Measurements from ENCODE around the gene SIPA1L3. TPM values are rescaled to one million over a fixed set of nuclear protein-coding genes. Genes with fewer than 3 reads are reported as not detected.

Gene SIPA1L3
- polyA plus RNA-seq, 1 of the 3 experiments (the other 2 are of a cell fraction) = 11.6 TPM

DNA sequence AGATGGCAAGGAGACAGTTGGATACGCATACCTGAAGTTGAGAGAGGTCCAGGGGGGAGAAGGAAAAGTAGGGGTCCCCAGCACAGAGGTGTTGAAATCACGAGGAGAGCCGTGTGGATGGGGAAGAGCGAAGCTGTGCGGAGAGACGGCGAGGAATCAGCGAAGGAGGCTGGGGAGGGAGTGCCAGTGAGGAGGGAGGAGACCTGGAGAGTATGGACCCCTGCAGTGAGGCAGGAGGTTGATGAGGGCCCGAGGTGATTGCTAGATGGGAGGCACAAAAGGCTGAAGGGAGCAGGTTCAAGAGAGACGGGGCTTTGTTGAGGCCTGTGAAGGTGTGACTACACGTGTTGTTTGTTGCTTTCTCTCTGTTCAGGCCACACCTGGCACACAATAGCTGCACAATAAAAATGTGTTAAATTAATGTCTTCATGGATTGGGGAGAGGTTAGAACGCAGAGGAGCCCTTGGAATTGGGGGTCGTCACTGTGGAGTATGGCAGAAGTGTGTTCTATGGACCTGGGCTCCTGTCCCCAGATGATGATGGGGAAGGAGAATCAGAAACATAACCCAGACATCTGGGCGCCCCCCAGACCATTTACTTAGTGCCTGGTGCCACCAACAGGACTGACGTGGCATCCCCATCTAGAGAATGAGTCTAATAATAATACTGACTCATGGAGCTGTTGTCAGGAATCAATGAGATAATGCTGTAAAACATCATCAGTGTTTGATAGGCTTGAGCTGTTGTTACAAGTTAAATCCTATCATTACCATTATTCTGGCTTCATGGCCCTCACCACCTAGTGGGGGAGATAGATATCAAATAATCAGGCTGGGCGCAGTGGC lies 137.5 kb downstream of the SIPA1L3 start:
- TF ChIP-seq, protein P1, sequence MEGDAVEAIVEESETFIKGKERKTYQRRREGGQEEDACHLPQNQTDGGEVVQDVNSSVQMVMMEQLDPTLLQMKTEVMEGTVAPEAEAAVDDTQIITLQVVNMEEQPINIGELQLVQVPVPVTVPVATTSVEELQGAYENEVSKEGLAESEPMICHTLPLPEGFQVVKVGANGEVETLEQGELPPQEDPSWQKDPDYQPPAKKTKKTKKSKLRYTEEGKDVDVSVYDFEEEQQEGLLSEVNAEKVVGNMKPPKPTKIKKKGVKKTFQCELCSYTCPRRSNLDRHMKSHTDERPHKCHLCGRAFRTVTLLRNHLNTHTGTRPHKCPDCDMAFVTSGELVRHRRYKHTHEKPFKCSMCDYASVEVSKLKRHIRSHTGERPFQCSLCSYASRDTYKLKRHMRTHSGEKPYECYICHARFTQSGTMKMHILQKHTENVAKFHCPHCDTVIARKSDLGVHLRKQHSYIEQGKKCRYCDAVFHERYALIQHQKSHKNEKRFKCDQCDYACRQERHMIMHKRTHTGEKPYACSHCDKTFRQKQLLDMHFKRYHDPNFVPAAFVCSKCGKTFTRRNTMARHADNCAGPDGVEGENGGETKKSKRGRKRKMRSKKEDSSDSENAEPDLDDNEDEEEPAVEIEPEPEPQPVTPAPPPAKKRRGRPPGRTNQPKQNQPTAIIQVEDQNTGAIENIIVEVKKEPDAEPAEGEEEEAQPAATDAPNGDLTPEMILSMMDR (IDR thresholded peaks at IDR 0.05) = peak; percentile 58
- TF ChIP-seq SMC3 (IDR thresholded peaks at IDR 0.05; ENCODE audit: low read depth, low read length) = no peak
- TF ChIP-seq GABPA (IDR thresholded peaks at IDR 0.05; ENCODE audit: low read depth) = no peak
- no peak for TF ChIP-seq ZBTB33 (IDR thresholded peaks at IDR 0.05; ENCODE audit: borderline replicate concordance, low read depth)
- peak; percentile 40 for TF ChIP-seq RAD21 (IDR thresholded peaks at IDR 0.05; ENCODE audit: low read length)
- no peak for DNase-seq
- 0 out of 2 replicates have a peak, but pooled peaks cover 7% of the 10 kb centered on the region for H3K9me3 ChIP-seq
- ChIA-PET POLR2A (interaction anchor here (2.0 kb wide), 1 partner anchor 40 kb away, joined by 5 read pairs; no protein-coding TSS in a partner anchor), CTCF (interaction anchor here (1.2 to 1.6 kb wide), 4 partner anchors 29 to 141 kb away, joined by 3 read pairs; no protein-coding TSS in a partner anchor)
- peaks cover 0 to 11% of the 10 kb centered on the region in 2 experiments for H3K36me3 ChIP-seq (replicated peaks in 1 of 2; ENCODE audit: control insufficient read depth in 1 of 2, insufficient read depth in 2 of 2, low read length in 1 of 2)
- no peaks in the 10 kb centered on the region for H4K20me1 ChIP-seq (ENCODE audit: insufficient read depth)
- H3K4me1 ChIP-seq (ENCODE audit: control insufficient read depth in 1 of 2, insufficient read depth in 2 of 2, low read depth in 1 of 2, low read length in 1 of 2) = peaks cover 5 to 6% of the 10 kb centered on the region in 2 experiments; a peak in 1 of 4 replicates
- H3K9me2 ChIP-seq = no peaks in the 10 kb centered on the region
- WGBS (ENCODE audit: low lambda C conversion rate) = 90% methylated on average over 15 of the region's 16 CpGs
- peaks cover 21% of the 10 kb centered on the region for H3F3A ChIP-seq (replicated peaks; ENCODE audit: insufficient read depth)
- H3K27ac ChIP-seq (ENCODE audit: low read depth in 2 of 2, low read length in 1 of 2) = no peak overlapping the region; a peak in 1 of 4 replicates
- no peak overlapping the region for H2AFZ ChIP-seq (ENCODE audit: low read depth)
- no peak overlapping the region for H3K4me2 ChIP-seq
- H3K9ac ChIP-seq = no peak overlapping the region
- peaks cover 47% of the 10 kb centered on the region for H3K79me2 ChIP-seq (ENCODE audit: insufficient read depth)
- H3K27me3 ChIP-seq (ENCODE audit: insufficient read depth) = no peaks in the 10 kb centered on the region
- H3K4me3 ChIP-seq (ENCODE audit: low read depth in 2 of 2, low read length in 1 of 2) = no peak overlapping the region

- H3F3A ChIP-seq (replicated peaks; ENCODE audit: insufficient read depth) = peaks cover 11% of the 10 kb centered on the region
- no peak overlapping the region for H3K9ac ChIP-seq
- peaks cover 54% of the 10 kb centered on the region for H3K79me2 ChIP-seq (ENCODE audit: insufficient read depth)
- no peak overlapping the region for H3K4me3 ChIP-seq (ENCODE audit: low read depth in 2 of 2, low read length in 1 of 2)
- peaks cover 0 to 11% of the 10 kb centered on the region in 2 experiments for H3K36me3 ChIP-seq (replicated peaks in 1 of 2; ENCODE audit: control insufficient read depth in 1 of 2, insufficient read depth in 2 of 2, low read length in 1 of 2)
- TF ChIP-seq MEF2A (IDR thresholded peaks at IDR 0.05; ENCODE audit: borderline replicate concordance, low read depth) = no peak
- TF ChIP-seq RAD21 (IDR thresholded peaks at IDR 0.05; ENCODE audit: low read length) = no peak
- no peak for TF ChIP-seq TAF1 (IDR thresholded peaks at IDR 0.05; ENCODE audit: borderline replicate concordance, low read depth, low read length)
- TF ChIP-seq GABPA (IDR thresholded peaks at IDR 0.05; ENCODE audit: low read depth) = no peak
- no peak for TF ChIP-seq MAX (IDR thresholded peaks at IDR 0.05; ENCODE audit: low read depth)
- TF ChIP-seq JUND (IDR thresholded peaks at IDR 0.05) = no peak
- no peak for TF ChIP-seq POLR2AphosphoS5 (IDR thresholded peaks at IDR 0.05; ENCODE audit: low read depth, low read length)
- TF ChIP-seq ELF1 (IDR thresholded peaks at IDR 0.05) = no peak
- no peak for TF ChIP-seq TCF12 (IDR thresholded peaks at IDR 0.05)
- H3K27ac ChIP-seq (ENCODE audit: low read depth in 2 of 2, low read length in 1 of 2) = no peak overlapping the region
- no peaks in the 10 kb centered on the region for H3K9me2 ChIP-seq
- H3K4me2 ChIP-seq = no peak overlapping the region
- 0 out of 2 replicates have a peak, but pooled peaks cover 7% of the 10 kb centered on the region for H3K9me3 ChIP-seq
- no peak overlapping the region for H2AFZ ChIP-seq (ENCODE audit: low read depth)
- 95% methylated on average over 15 of the region's 15 CpGs for WGBS (ENCODE audit: low lambda C conversion rate)
- peaks cover under 1 to 5% of the 10 kb centered on the region in 2 experiments; a peak in 1 of 4 replicates for H3K4me1 ChIP-seq (ENCODE audit: control insufficient read depth in 1 of 2, insufficient read depth in 2 of 2, low read depth in 1 of 2, low read length in 1 of 2)
- POLR2A ChIA-PET = no interaction called here
- CTCF ChIA-PET = interaction anchor here (1.2 to 1.4 kb wide), 2 partner anchors 83 to 143 kb away, joined by 3 read pairs; no protein-coding TSS in a partner anchor
- no peaks in the 10 kb centered on the region for H4K20me1 ChIP-seq (ENCODE audit: insufficient read depth)
- no peak for DNase-seq
- H3K27me3 ChIP-seq (ENCODE audit: insufficient read depth) = no peaks in the 10 kb centered on the region
Observed at GRCh38 chr19:38045554-38046253, 138.7 kb downstream of the SIPA1L3 start.

Data from SK-N-SH (cell line).